HCT116 (cell line): ENCODE results near the gene BMP2K. TPM values are rescaled to one million over a fixed set of nuclear protein-coding genes. Genes with fewer than 3 reads are reported as not detected.

Experiments
- ATAC-seq: fragments of 200-7000 bp; cut with Tn5 transposase; 2 replicates; pipeline ENCODE4 v1.9.1; 2020; ENCODE audit warnings: mild to moderate bottlenecking, moderate library complexity
- BruUV-seq: library from RNA; stranded (reverse); fragments of 400-500 nt; replicated peaks from 2 replicates; lab custom pipeline; 2021; lab: Mats Ljungman, UMichigan
- CTCF ChIA-PET: fragments of 300-600 bp; sonication (Branson Sonifier 250); formaldehyde crosslinking; loops from one replicate; lab custom pipeline; 2021; ENCODE audit warnings: antibody characterized with exemption; lab: Charles Lee
- POLR2A ChIA-PET: fragments of 300-600, 350-600 bp; sonication (Branson Sonifier 250); formaldehyde crosslinking; loops from one replicate; lab custom pipeline; 2021; ENCODE audit warnings: antibody characterized with exemption; lab: Charles Lee
- RAD21 ChIA-PET, 2 experiments: fragments of 300-600 bp; sonication (Branson Sonifier 250); formaldehyde crosslinking; loops; one replicate each; lab custom pipeline; 2023; ENCODE audit warnings: low total read pairs in 2 of 2; ENCODE audit not compliant: uncharacterized antibody in 2 of 2, unreplicated experiment in 2 of 2, low non-redundant PET in 1 of 2; lab: Charles Lee
- DNase-seq: peaks from one replicate; pipeline ENCODE4 v3.0.0-alpha.2; 2010; ENCODE audit warnings: low read depth, low spot score
- H2AFZ ChIP-seq: fragments of 200-600 bp; shearing (Covaris generic), sonication (generic); 2 replicates; pipeline ENCODE4 v1.6.1; 2017; ENCODE audit warnings: low read depth, mixed run types, mixed read lengths, antibody characterized with exemption, low read length; ENCODE audit not compliant: poor library complexity, severe bottlenecking
- H3K27ac ChIP-seq: 2 replicates; pipeline ENCODE4 v1.5.1; 2012; ENCODE audit warnings: low read depth, low read length
- H3K27me3 ChIP-seq: fragments of 200-600 bp; sonication (generic); 2 replicates; pipeline ENCODE4 v1.6.1; 2016; ENCODE audit warnings: mixed run types, low read length, mixed read lengths; ENCODE audit not compliant: insufficient read depth
- H3K36me3 ChIP-seq, 2 experiments: fragments of 200-500 bp in 1 of 2; fragments of 200-600 bp in 1 of 2; sonication (Bioruptor generic) in 1 of 2; sonication (generic) in 1 of 2; 2 replicates each; pipeline versions ENCODE4 v1.5.1 to v1.6.1; 2014 to 2016; ENCODE audit warnings: low read length in 2 of 2, inconsistent platforms in 1 of 2, mixed read lengths in 1 of 2, mixed run types in 1 of 2; ENCODE audit not compliant: insufficient read depth in 2 of 2, control insufficient read depth in 1 of 2
- H3K4me1 ChIP-seq, 2 experiments: fragments of 200-600 bp in 1 of 2; sonication (generic) in 1 of 2; 2 replicates each; pipeline versions ENCODE4 v1.5.1 to v1.6.1; 2012 to 2017; ENCODE audit warnings: low read length in 2 of 2, inconsistent platforms in 1 of 2, mild to moderate bottlenecking in 1 of 2, mixed read lengths in 1 of 2, mixed run types in 1 of 2, moderate library complexity in 1 of 2; ENCODE audit not compliant: insufficient read depth in 2 of 2, control insufficient read depth in 1 of 2
- H3K4me2 ChIP-seq: fragments of 200-600 bp; sonication (generic); 2 replicates; pipeline ENCODE4 v1.6.1; 2017; ENCODE audit warnings: mixed run types, low read length, mixed read lengths
- H3K4me3 ChIP-seq, 2 experiments: fragments of 200-600 bp in 1 of 2; sonication (generic) in 1 of 2; replicated peaks in 1 of 2; 2 replicates each; pipeline ENCODE4 v1.5.1; 2011 to 2016; ENCODE audit warnings: low read length in 2 of 2, control low read depth in 1 of 2, low read depth in 1 of 2, mild to moderate bottlenecking in 1 of 2, mixed read lengths in 1 of 2, mixed run types in 1 of 2
- H3K79me2 ChIP-seq: fragments of 200-600 bp; sonication (generic); 2 replicates; pipeline ENCODE4 v1.6.1; 2017; ENCODE audit warnings: mild to moderate bottlenecking, mixed run types, low read length, moderate library complexity, mixed read lengths; ENCODE audit not compliant: insufficient read depth
- H3K9ac ChIP-seq: fragments of 200-600 bp; sonication (generic); 2 replicates; pipeline ENCODE4 v1.6.1; 2016; ENCODE audit warnings: low read length, mixed read lengths
- H3K9me2 ChIP-seq: fragments of 200-600 bp; sonication (generic), shearing (Covaris generic); 2 replicates; pipeline ENCODE4 v1.6.1; 2017; ENCODE audit warnings: mixed run types, mild to moderate bottlenecking, moderate library complexity; ENCODE audit not compliant: insufficient read depth
- H3K9me3 ChIP-seq, 2 experiments: fragments of 200-500 bp in 1 of 2; fragments of 200-600 bp in 1 of 2; sonication (Bioruptor generic) in 1 of 2; sonication (generic) in 1 of 2; 2 replicates each; pipeline ENCODE4 v1.6.1; 2014 to 2017; ENCODE audit warnings: low read length in 2 of 2, mixed read lengths in 2 of 2, inconsistent platforms in 1 of 2, low read depth in 1 of 2, mild to moderate bottlenecking in 1 of 2, mixed run types in 1 of 2, moderate library complexity in 1 of 2; ENCODE audit not compliant: control insufficient read depth in 1 of 2, insufficient read depth in 1 of 2
- H4K20me1 ChIP-seq: fragments of 200-600 bp; sonication (generic), shearing (Covaris generic); 2 replicates; pipeline ENCODE4 v1.6.1; 2017; ENCODE audit warnings: mixed run types, mild to moderate bottlenecking, moderate library complexity; ENCODE audit not compliant: insufficient read depth
- ATF3 ChIP-seq: IDR thresholded peaks from 2 replicates; pipeline ENCODE4 v1.6.1; 2012
- CBX3 ChIP-seq: IDR thresholded peaks from 2 replicates; pipeline ENCODE4 v1.6.1; 2012; ENCODE audit warnings: low read depth
- CEBPB ChIP-seq: IDR thresholded peaks from 2 replicates; pipeline ENCODE4 v1.6.1; 2012; ENCODE audit warnings: low read depth
- CTCF ChIP-seq, 3 experiments: fragments of 200-600 bp in 1 of 3; sonication (generic) in 1 of 3; IDR thresholded peaks in 2 of 3; conservative IDR thresholded peaks in 1 of 3; 2 replicates each; pipeline ENCODE4 v1.5.1; 2012 to 2017; ENCODE audit warnings: low read depth in 2 of 3, low read length in 2 of 3, antibody characterized with exemption in 1 of 3, borderline replicate concordance in 1 of 3, control low read depth in 1 of 3, mild to moderate bottlenecking in 1 of 3, mixed read lengths in 1 of 3, mixed run types in 1 of 3, moderate library complexity in 1 of 3; ENCODE audit not compliant: insufficient read depth in 1 of 3
- EGR1 ChIP-seq: IDR thresholded peaks from 2 replicates; pipeline ENCODE4 v1.6.1; 2012; ENCODE audit warnings: low read depth
- FOSL1 ChIP-seq: IDR thresholded peaks from 2 replicates; pipeline ENCODE4 v1.6.1; 2012; ENCODE audit warnings: low read depth
- JUND ChIP-seq: IDR thresholded peaks from 2 replicates; pipeline ENCODE4 v1.6.1; 2012
- POLR2AphosphoS5 ChIP-seq: IDR thresholded peaks from 2 replicates; pipeline ENCODE4 v1.6.1; 2011; ENCODE audit warnings: mild to moderate bottlenecking, low read depth, low read length, moderate library complexity
- RAD21 ChIP-seq: IDR thresholded peaks from 2 replicates; pipeline ENCODE4 v1.6.1; 2012; ENCODE audit warnings: low read depth, mild to moderate bottlenecking
- REST ChIP-seq: IDR thresholded peaks from 2 replicates; pipeline ENCODE4 v1.6.1; 2012; ENCODE audit warnings: low read depth
- SIN3A ChIP-seq: IDR thresholded peaks from 2 replicates; pipeline ENCODE4 v1.6.1; 2012; ENCODE audit warnings: low read depth
- SP1 ChIP-seq: IDR thresholded peaks from 2 replicates; pipeline ENCODE4 v1.6.1; 2012; ENCODE audit warnings: low read depth
- TCF7L2 ChIP-seq: IDR thresholded peaks from 2 replicates; pipeline ENCODE4 v1.7.0; 2011; ENCODE audit warnings: borderline replicate concordance, inconsistent platforms; ENCODE audit not compliant: insufficient read depth, insufficient read length; ENCODE audit errors: extremely low read depth
- ZFX ChIP-seq: fragments of 450-650 bp; IDR thresholded peaks from 2 replicates; pipeline ENCODE4 v1.6.1; 2017
- intact Hi-C: fragments of 100-400 bp; cut with micrococcal nuclease; formaldehyde crosslinking; loops from 2 replicates; pipeline ENCODE4 v1.10.0; 2022
- total RNA-seq: library from RNA; stranded (reverse); gene quantifications from one replicate; pipeline ENCODE4 v1.2.1, GENCODE V29; 2021; ENCODE audit not compliant: unreplicated experiment

The BMP2K gene
- total RNA-seq, 1 experiment from 2014 or later = 27.7 TPM

- DNase-seq (no peak), ATAC-seq (no peak)
- no TSS peak for BruUV-seq
- ChIA-PET RAD21 (no interaction called here), POLR2A (no interaction called here), CTCF (no interaction called here)
- no peaks in the 10 kb centered on the region for H3K9me3 ChIP-seq
- no peak overlapping the region for H2AFZ ChIP-seq
- intact Hi-C loops = no loop called here
- H3K4me3 ChIP-seq = no peak overlapping the region
- H3K4me2 ChIP-seq = no peak overlapping the region
- H3K79me2 ChIP-seq = no peaks in the 10 kb centered on the region
- no peaks in the 10 kb centered on the region for H3K27me3 ChIP-seq
- no peaks in the 10 kb centered on the region for H4K20me1 ChIP-seq
- no peaks in the 10 kb centered on the region for H3K4me1 ChIP-seq
- no peaks in the 10 kb centered on the region for H3K36me3 ChIP-seq
- H3K27ac ChIP-seq = no peak overlapping the region
- no peak overlapping the region for H3K9ac ChIP-seq
- TF ChIP-seq SP1 (no peak), POLR2AphosphoS5 (no peak), CEBPB (no peak), CBX3 (no peak), ZFX (no peak), SIN3A (no peak), CTCF (IDR thresholded peaks at IDR 0.05 in 2 of 3, conservative IDR thresholded peaks at IDR 0.05 in 1 of 3; ENCODE audit: borderline replicate concordance in 1 of 3, insufficient read depth in 1 of 3, low read depth in 2 of 3, low read length in 2 of 3) (no peak), TCF7L2 (no peak), EGR1 (no peak), REST (no peak), FOSL1 (no peak), JUND (no peak), ATF3 (no peak), RAD21 (no peak)
- TF ChIP-seq, all 23 proteins: peak for 0
- H3K9me2 ChIP-seq = no peaks in the 10 kb centered on the region
These were observed 18.6 kb upstream of the BMP2K start for GRCh38 chr4:78757574-78757973.
